ENCODE data around the gene MOCOS.
"Not testable (repeated sequence)": the region's sequence is repeated elsewhere in the genome, so short reads cannot be mapped to it uniquely, and the experiment has no call there.

The MOCOS gene

GRCh38 chr18:36187193-36187825 is at the start of gene MOCOS:
MOCOS (plus strand) TSS chr18:36187497; CDS start chr18:36187540, 43 bp downstream.
- DNase-seq (ENCODE audit: low spot score) = peak; percentile 84

GRCh38 chr18:36139245-36139644 is 48.1 kb upstream of the MOCOS start:
- no peak for DNase-seq (ENCODE audit: low spot score)

- DNase-seq (ENCODE audit: low spot score) = no peak
These were observed 45.7 kb upstream of the MOCOS start for GRCh38 chr18:36141576-36141975.

GRCh38 chr18:36142751-36143150 is 44.5 kb upstream of the MOCOS start:
- DNase-seq (ENCODE audit: low spot score) = no peak

GRCh38 chr18:36143391-36143790 is 43.9 kb upstream of the MOCOS start:
- no peak for DNase-seq (ENCODE audit: low spot score)

GRCh38 chr18:36149514-36150289 is 37.6 kb upstream of the MOCOS start:
- no peak for DNase-seq (ENCODE audit: low spot score)

GRCh38 chr18:36152781-36153180 is 34.5 kb upstream of the MOCOS start:
- DNase-seq (ENCODE audit: low spot score) = no peak

GRCh38 chr18:36153203-36153602 is 34.1 kb upstream of the MOCOS start:
- DNase-seq (ENCODE audit: low spot score) = no peak

GRCh38 chr18:36153771-36154170 is 33.5 kb upstream of the MOCOS start:
- no peak for DNase-seq (ENCODE audit: low spot score)

GRCh38 chr18:36155851-36156757 is 31.2 kb upstream of the MOCOS start:
- DNase-seq (ENCODE audit: low spot score) = no peak

- DNase-seq (ENCODE audit: low spot score) = no peak
These were observed 29.9 kb upstream of the MOCOS start for GRCh38 chr18:36157441-36157840.

GRCh38 chr18:36158266-36158867 is 28.9 kb upstream of the MOCOS start:
- DNase-seq (ENCODE audit: low spot score) = no peak

GRCh38 chr18:36160959-36161371 is 26.3 kb upstream of the MOCOS start:
- DNase-seq (ENCODE audit: low spot score) = no peak

- DNase-seq (ENCODE audit: low spot score) = no peak
These were observed 24.3 kb upstream of the MOCOS start for GRCh38 chr18:36162981-36163380.

- no peak for DNase-seq (ENCODE audit: low spot score)
These were observed 19.5 kb upstream of the MOCOS start for GRCh38 chr18:36167692-36168218.

- not testable (repeated sequence) for DNase-seq (ENCODE audit: low spot score)
These were observed 19.0 kb upstream of the MOCOS start for GRCh38 chr18:36168296-36168695.

GRCh38 chr18:36169938-36170337 is 17.4 kb upstream of the MOCOS start:
- no peak for DNase-seq (ENCODE audit: low spot score)

- no peak for DNase-seq (ENCODE audit: low spot score)
These were observed 11.8 kb upstream of the MOCOS start for GRCh38 chr18:36175481-36175880.

- peak; percentile 12 for DNase-seq (ENCODE audit: low spot score)
These were observed 11.1 kb upstream of the MOCOS start for GRCh38 chr18:36176177-36176584.

- DNase-seq (ENCODE audit: low spot score) = no peak
These were observed 10.6 kb upstream of the MOCOS start for GRCh38 chr18:36176711-36177110.

- DNase-seq (ENCODE audit: low spot score) = no peak
These were observed 9.4 kb upstream of the MOCOS start for GRCh38 chr18:36177913-36178312.
